Calu3 (cell line): Measurements from ENCODE around the gene TMEM232. TPM values are rescaled to one million over a fixed set of nuclear protein-coding genes. Genes with fewer than 3 reads are reported as not detected.

Experiments used
- BruUV-seq: library from RNA; stranded (reverse); fragments of 400-500 nt; replicated peaks from 2 replicates; lab custom pipeline; 2021; lab: Mats Ljungman, UMichigan
- CTCF ChIA-PET: fragments of 300-600 bp; sonication (Branson Sonifier 250); formaldehyde crosslinking; loops from one replicate; lab custom pipeline; 2022; ENCODE audit warnings: antibody characterized with exemption; lab: Charles Lee
- DNase-seq: peaks from one replicate; pipeline ENCODE4 v3.0.0; 2022
- H3K27ac Mint-ChIP-seq: one replicate; pipeline ENCODE4 v1.8.0; 2022; ENCODE audit warnings: mixed read lengths; ENCODE audit not compliant: unreplicated experiment
- H3K27me3 Mint-ChIP-seq: one replicate; pipeline ENCODE4 v1.8.0; 2022; ENCODE audit warnings: mixed read lengths; ENCODE audit not compliant: unreplicated experiment
- H3K36me3 Mint-ChIP-seq: one replicate; pipeline ENCODE4 v1.8.0; 2022; ENCODE audit warnings: mild to moderate bottlenecking, moderate library complexity, mixed read lengths; ENCODE audit not compliant: insufficient read depth, unreplicated experiment
- H3K4me1 Mint-ChIP-seq: one replicate; pipeline ENCODE4 v1.8.0; 2022; ENCODE audit warnings: mild to moderate bottlenecking, low read depth, mixed read lengths; ENCODE audit not compliant: unreplicated experiment
- H3K4me3 Mint-ChIP-seq: one replicate; pipeline ENCODE4 v1.8.0; 2022; ENCODE audit warnings: mild to moderate bottlenecking, low read depth, moderate library complexity, mixed read lengths; ENCODE audit not compliant: unreplicated experiment
- H3K9me3 Mint-ChIP-seq: one replicate; pipeline ENCODE4 v1.8.0; 2022; ENCODE audit warnings: low read depth, mixed read lengths; ENCODE audit not compliant: unreplicated experiment
- CTCF ChIP-seq: fragments of 200-600 bp; IDR thresholded peaks from one replicate; pipeline ENCODE4 v1.8.0; 2022; ENCODE audit warnings: antibody characterized with exemption; ENCODE audit not compliant: unreplicated experiment
- intact Hi-C: fragments of 100-400 bp; cut with micrococcal nuclease; formaldehyde crosslinking; loops from one replicate; pipeline ENCODE4 v1.10.0; 2022; ENCODE audit not compliant: unreplicated experiment
- total RNA-seq: library from RNA; stranded (reverse); gene quantifications from 2 replicates; pipeline ENCODE4 v1.2.3, GENCODE V29; 2022

Gene TMEM232
- total RNA-seq, 1 experiment from 2014 or later: 1.6 TPM

GRCh38 chr5:110651507-110651906 lies 75.0 kb downstream of the TMEM232 start:
- no TSS peak for BruUV-seq
- CTCF ChIA-PET: no interaction called here
- Mint-ChIP-seq H3K4me3 (no peak overlapping the region), H3K36me3 (no peaks in the 10 kb centered on the region), H3K27ac (no peak overlapping the region), H3K27me3 (no peaks in the 10 kb centered on the region), H3K9me3 (peaks cover 4% of the 10 kb centered on the region), H3K4me1 (no peaks in the 10 kb centered on the region)
- intact Hi-C loops: no loop called here
- no peak for DNase-seq
- no peak for TF ChIP-seq CTCF

- H3K4me1 Mint-ChIP-seq: no peaks in the 10 kb centered on the region
- no peak overlapping the region for H3K4me3 Mint-ChIP-seq
- CTCF ChIA-PET: no interaction called here
- no TSS peak for BruUV-seq
- no peak for TF ChIP-seq CTCF
- no peak overlapping the region for H3K27ac Mint-ChIP-seq
- intact Hi-C loops: no loop called here
- H3K27me3 Mint-ChIP-seq: no peaks in the 10 kb centered on the region
- DNase-seq: no peak
- no peaks in the 10 kb centered on the region for H3K36me3 Mint-ChIP-seq
- peaks cover 5% of the 10 kb centered on the region for H3K9me3 Mint-ChIP-seq
These were observed 82.1 kb downstream of the TMEM232 start for GRCh38 chr5:110644357-110644756.

GRCh38 chr5:110638970-110639902 lies 87.2 kb downstream of the TMEM232 start:
- Mint-ChIP-seq H3K36me3 (no peaks in the 10 kb centered on the region), H3K9me3 (peaks cover 5% of the 10 kb centered on the region), H3K27me3 (no peaks in the 10 kb centered on the region), H3K4me1 (no peaks in the 10 kb centered on the region), H3K4me3 (no peak overlapping the region), H3K27ac (no peak overlapping the region)
- CTCF ChIA-PET: interaction anchor here (1.2 kb wide), 1 partner anchor 11 kb away, joined by 3 read pairs; no protein-coding TSS in a partner anchor
- BruUV-seq: no TSS peak
- intact Hi-C loops: no loop called here
- TF ChIP-seq CTCF: no peak
- no peak for DNase-seq

- H3K36me3 Mint-ChIP-seq: no peaks in the 10 kb centered on the region
- H3K4me3 Mint-ChIP-seq: no peak overlapping the region
- no peaks in the 10 kb centered on the region for H3K9me3 Mint-ChIP-seq
- H3K27ac Mint-ChIP-seq: no peak overlapping the region
- TF ChIP-seq CTCF: no peak
- CTCF ChIA-PET: no interaction called here
- intact Hi-C loops: no loop called here
- no peaks in the 10 kb centered on the region for H3K4me1 Mint-ChIP-seq
- no peak for DNase-seq
- BruUV-seq: no TSS peak
- no peaks in the 10 kb centered on the region for H3K27me3 Mint-ChIP-seq
These were observed 92.0 kb downstream of the TMEM232 start for GRCh38 chr5:110634475-110634874.
